Esophagus muscularis mucosa (tissue), 4 donors: ENCODE results near the gene AFMID. TPM values are rescaled to one million over a fixed set of nuclear protein-coding genes. Genes with fewer than 3 reads are reported as not detected.
"Not testable (repeated sequence)": the region's sequence is repeated elsewhere in the genome, so short reads cannot be mapped to it uniquely, and the experiment has no call there.

ENCODE experiments used
- DNase-seq: peaks from one replicate; pipeline ENCODE4 v3.0.0-alpha.2; 2017; ENCODE audit errors: extremely low spot score
- H3K27ac ChIP-seq, 4 donors: fragments of 200-600 bp; sonication (generic); replicated peaks in 1 of 4; 1 replicate in 3 of 4; 2 replicates in 1 of 4; pipeline ENCODE4 v1.5.1; 2016 to 2019; ENCODE audit warnings: mild to moderate bottlenecking in 1 of 4
- H3K27me3 ChIP-seq, 4 donors: fragments of 200-600 bp; sonication (generic); one replicate each; pipeline versions ENCODE4 v1.5.1 to v1.6.0; 2016 to 2019
- H3K36me3 ChIP-seq, 4 donors: fragments of 200-600 bp; sonication (generic); one replicate each; pipeline ENCODE4 v1.5.1; 2016 to 2019
- H3K4me1 ChIP-seq, 4 donors: fragments of 200-600 bp; sonication (generic); one replicate each; pipeline ENCODE4 v1.5.1; 2016 to 2019
- H3K4me3 ChIP-seq, 4 donors: fragments of 200-600 bp; sonication (generic); 1 replicate in 2 of 4; 2 replicates in 2 of 4; pipeline ENCODE4 v1.5.1; 2016 to 2019; ENCODE audit warnings: mild to moderate bottlenecking in 4 of 4, moderate library complexity in 1 of 4
- H3K9me3 ChIP-seq, 4 donors: fragments of 200-600 bp; sonication (generic); 1 replicate in 3 of 4; 2 replicates in 1 of 4; pipeline ENCODE4 v1.5.1; 2016 to 2019
- CTCF ChIP-seq, 3 experiments: fragments of 200-600 bp in 2 of 3; fragments of 450-650 bp in 1 of 3; sonication (generic) in 2 of 3; IDR thresholded peaks; one replicate each; pipeline ENCODE4 v1.5.1; 2017 to 2019; ENCODE audit warnings: antibody characterized with exemption in 3 of 3, mild to moderate bottlenecking in 2 of 3, moderate library complexity in 1 of 3
- EP300 ChIP-seq: sonication (generic); formaldehyde crosslinking; IDR thresholded peaks from one replicate; pipeline ENCODE4 v1.6.1; 2017; ENCODE audit warnings: antibody characterized with exemption
- POLR2A ChIP-seq: fragments of 450-650 bp; IDR thresholded peaks from one replicate; pipeline ENCODE4 v1.6.1; 2017; ENCODE audit warnings: antibody characterized with exemption, moderate library complexity, mild to moderate bottlenecking, low read depth
- POLR2AphosphoS5 ChIP-seq, 2 donors: sonication (generic); formaldehyde crosslinking; IDR thresholded peaks; one replicate each; pipeline ENCODE4 v1.6.1; 2017; ENCODE audit warnings: antibody characterized with exemption in 2 of 2
- WGBS: methylation state at CpG from one replicate; pipeline ENCODE4 v1.1.5; 2018; 5-methylcytosine and 5-hydroxymethylcytosine counted together
- intact Hi-C: fragments of 100-400 bp; cut with DNase I; formaldehyde crosslinking; loops from one replicate; pipeline ENCODE4 v1.15.1; 2023
- total RNA-seq, 4 donors: library from RNA; depleted of rRNA; stranded (reverse); fragments of >200 nt; gene quantifications; one replicate each; pipeline versions ENCODE4 v1.1.0 to v1.2.1, GENCODE V29; 2016

Gene AFMID
- total RNA-seq, 4 donors from 2014 or later, result 15.7 to 44.3 (median 25.4) TPM

GRCh38 chr17:78234261-78234865 is 47.2 kb downstream of the AFMID start:
- no peak for DNase-seq
- Histone ChIP-seq H3K27ac (peak overlapping the region in 1 of 4 donors; percentile 20), H3K4me1 (peaks cover 4 to 18% (median 12%) of the 10 kb centered on the region in 4 donors), H3K36me3 (no peaks in the 10 kb centered on the region), H3K27me3 (peaks cover 0 to 39% (median 22%) of the 10 kb centered on the region in 4 donors), H3K9me3 (no peaks in the 10 kb centered on the region), H3K4me3 (no peak overlapping the region)
- WGBS, result 82% methylated on average over 10 of the region's 17 CpGs
- intact Hi-C loops, result no loop called here
- TF ChIP-seq CTCF (IDR thresholded peaks at IDR 0.05) (no peak), POLR2A (no peak), POLR2AphosphoS5 (IDR thresholded peaks at IDR 0.05) (no peak), EP300 (no peak)

GRCh38 chr17:78235022-78235421 is 47.9 kb downstream of the AFMID start:
- H3K36me3 ChIP-seq, intact Hi-C loops, H3K4me3 ChIP-seq, DNase-seq, H3K9me3 ChIP-seq: not testable (repeated sequence)
- TF ChIP-seq POLR2AphosphoS5 (IDR thresholded peaks at IDR 0.05), result peak in 1 of 2 donors; percentile 33
- Histone ChIP-seq H3K27ac (peak overlapping the region in 1 of 4 donors; percentile 20), H3K4me1 (peaks cover 4 to 18% (median 12%) of the 10 kb centered on the region in 4 donors), H3K27me3 (peaks cover 0 to 39% (median 22%) of the 10 kb centered on the region in 4 donors)
- WGBS, result 86% methylated on average over 6 of the region's 6 CpGs

- no peak for TF ChIP-seq EP300
- TF ChIP-seq POLR2AphosphoS5 (IDR thresholded peaks at IDR 0.05), result no peak
- no peak for TF ChIP-seq POLR2A
- TF ChIP-seq CTCF (IDR thresholded peaks at IDR 0.05), result no peak
- 81% methylated on average over 4 of the region's 8 CpGs for WGBS
- Histone ChIP-seq H3K9me3 (no peaks in the 10 kb centered on the region), H3K27me3 (peaks cover 0 to 30% (median 17%) of the 10 kb centered on the region in 4 donors), H3K27ac (no peak overlapping the region), H3K36me3 (no peaks in the 10 kb centered on the region), H3K4me3 (no peak overlapping the region), H3K4me1 (peaks cover 4 to 18% (median 12%) of the 10 kb centered on the region in 4 donors)
- intact Hi-C loops, result no loop called here
- DNase-seq, result no peak
Measured at GRCh38 chr17:78235885-78236284, 48.7 kb downstream of the AFMID start.

- Histone ChIP-seq H3K9me3 (no peaks in the 10 kb centered on the region), H3K36me3 (no peaks in the 10 kb centered on the region), H3K4me1 (peaks cover 4 to 16% (median 9%) of the 10 kb centered on the region in 4 donors), H3K27me3 (peaks cover 0 to 23% (median 11%) of the 10 kb centered on the region in 4 donors), H3K27ac (no peak overlapping the region), H3K4me3 (no peak overlapping the region)
- no peak for DNase-seq
- WGBS, result 89% methylated on average over 8 of the region's 20 CpGs
- intact Hi-C loops, result no loop called here
- TF ChIP-seq EP300 (no peak), POLR2A (no peak), POLR2AphosphoS5 (IDR thresholded peaks at IDR 0.05) (no peak), CTCF (IDR thresholded peaks at IDR 0.05) (no peak)
Measured at GRCh38 chr17:78236362-78237127, 49.4 kb downstream of the AFMID start.

GRCh38 chr17:78237401-78238012 is 50.3 kb downstream of the AFMID start:
- Histone ChIP-seq H3K4me1 (peaks cover 0 to 8% (median 2%) of the 10 kb centered on the region in 4 donors), H3K27me3 (peaks cover 0 to 14% (median 4%) of the 10 kb centered on the region in 4 donors), H3K27ac (no peak overlapping the region), H3K4me3 (no peak overlapping the region), H3K9me3 (no peaks in the 10 kb centered on the region), H3K36me3 (no peaks in the 10 kb centered on the region)
- intact Hi-C loops, result no loop called here
- DNase-seq, result no peak
- 79% methylated on average over 11 of the region's 11 CpGs for WGBS
- no peak for TF ChIP-seq CTCF (IDR thresholded peaks at IDR 0.05)
- no peak for TF ChIP-seq EP300
- TF ChIP-seq POLR2AphosphoS5 (IDR thresholded peaks at IDR 0.05), result no peak
- TF ChIP-seq POLR2A, result no peak
